ENCODE measurements around the gene NAV3. TPM values are rescaled to one million over a fixed set of nuclear protein-coding genes. Genes with fewer than 3 reads are reported as not detected.

NAV3 gene
- polyA plus RNA-seq, 1 of the 3 experiments (the other 2 are of a cell fraction) = 10.5 TPM

DNA sequence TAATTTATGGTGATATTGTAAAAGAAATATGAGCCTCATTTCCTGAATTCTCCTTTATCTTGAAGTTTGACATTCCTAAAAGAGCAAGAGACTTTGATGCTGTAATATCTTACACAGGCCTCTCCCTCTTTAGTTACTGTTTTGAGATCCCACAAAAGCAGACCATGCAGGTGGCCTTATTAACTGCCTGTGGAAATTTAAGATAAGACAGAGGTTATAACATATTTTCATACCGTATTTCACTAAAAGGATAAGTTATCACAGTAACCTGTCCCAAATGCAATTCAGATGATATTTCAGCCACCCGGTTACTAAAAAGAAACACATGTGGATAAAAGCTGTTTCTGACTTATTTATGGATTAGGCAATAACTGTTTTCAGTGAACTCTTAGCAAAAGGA, 150.1 kb downstream of the NAV3 start:
- H3K4me3 ChIP-seq (ENCODE audit: low read depth in 2 of 2, low read length in 1 of 2) = no peak overlapping the region
- no peak overlapping the region for H3K4me2 ChIP-seq
- H3K9ac ChIP-seq = no peak overlapping the region
- H3K9me3 ChIP-seq = no peaks in the 10 kb centered on the region
- H3K27ac ChIP-seq (ENCODE audit: low read depth in 2 of 2, low read length in 1 of 2) = peak overlapping the region in 1 of 2 experiments; percentile 62; a peak in 1 of 4 replicates
- whole genome bisulfite sequencing (ENCODE audit: low lambda C conversion rate) = 16% methylated on average over 2 of the region's 2 CpGs
- POLR2A ChIA-PET = no interaction called here
- H3K79me2 ChIP-seq (ENCODE audit: insufficient read depth) = peaks cover 18% of the 10 kb centered on the region; the same call in 1 of the 2 replicates
- no peaks in the 10 kb centered on the region for H3K9me2 ChIP-seq
- CTCF ChIA-PET = interaction anchor here (0.6 to 1.0 kb wide), 2 partner anchors 16 to 706 kb away, joined by 3 read pairs; no protein-coding TSS in a partner anchor
- no peaks in the 10 kb centered on the region for H4K20me1 ChIP-seq (ENCODE audit: insufficient read depth)
- peaks cover 0 to 4% of the 10 kb centered on the region in 2 experiments; a peak in 2 of 4 replicates for H3K4me1 ChIP-seq (ENCODE audit: control insufficient read depth in 1 of 2, insufficient read depth in 2 of 2, low read depth in 1 of 2, low read length in 1 of 2)
- H3K36me3 ChIP-seq (replicated peaks in 1 of 2; ENCODE audit: control insufficient read depth in 1 of 2, insufficient read depth in 2 of 2, low read length in 1 of 2) = peaks cover under 1 to 23% of the 10 kb centered on the region in 2 experiments
- DNase-seq = no peak
- TF ChIP-seq, protein P1, sequence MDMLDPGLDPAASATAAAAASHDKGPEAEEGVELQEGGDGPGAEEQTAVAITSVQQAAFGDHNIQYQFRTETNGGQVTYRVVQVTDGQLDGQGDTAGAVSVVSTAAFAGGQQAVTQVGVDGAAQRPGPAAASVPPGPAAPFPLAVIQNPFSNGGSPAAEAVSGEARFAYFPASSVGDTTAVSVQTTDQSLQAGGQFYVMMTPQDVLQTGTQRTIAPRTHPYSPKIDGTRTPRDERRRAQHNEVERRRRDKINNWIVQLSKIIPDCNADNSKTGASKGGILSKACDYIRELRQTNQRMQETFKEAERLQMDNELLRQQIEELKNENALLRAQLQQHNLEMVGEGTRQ (IDR thresholded peaks at IDR 0.05; ENCODE audit: borderline replicate concordance, low read depth, low read length) = no peak
- TF ChIP-seq TCF12 (IDR thresholded peaks at IDR 0.05) (peak; percentile 56), FOSL2 (IDR thresholded peaks at IDR 0.05; ENCODE audit: borderline replicate concordance, low read depth) (no peak)
- no peak overlapping the region for H2AFZ ChIP-seq (ENCODE audit: low read depth)
- no peaks in the 10 kb centered on the region for H3K27me3 ChIP-seq (ENCODE audit: insufficient read depth)
- no peaks in the 10 kb centered on the region for H3F3A ChIP-seq (replicated peaks; ENCODE audit: insufficient read depth)

DNA sequence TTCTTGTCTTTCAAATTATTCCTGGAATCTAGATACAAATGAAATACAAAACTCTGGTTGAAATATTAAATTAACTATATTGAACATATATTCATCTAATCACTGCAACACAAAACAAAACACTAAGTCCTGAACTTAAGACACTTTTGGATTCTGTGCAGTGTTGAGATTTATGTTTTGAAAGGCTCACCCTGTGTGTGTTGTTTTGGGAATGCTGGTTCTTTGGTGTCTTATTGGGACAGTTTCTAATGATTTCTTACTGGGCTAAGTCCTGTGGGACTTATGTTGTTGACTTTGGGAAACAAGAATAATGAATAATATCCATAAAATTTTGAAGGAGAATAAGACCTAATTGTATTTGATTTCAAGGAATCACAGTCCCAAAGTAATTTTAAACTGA, 153.2 kb downstream of the NAV3 start:
- no peaks in the 10 kb centered on the region for H3K27me3 ChIP-seq (ENCODE audit: insufficient read depth)
- ChIA-PET POLR2A (no interaction called here), CTCF (interaction anchor here (0.6 to 1.0 kb wide), 3 partner anchors 14 to 794 kb away, joined by 3 read pairs; no protein-coding TSS in a partner anchor)
- DNase-seq = no peak
- H4K20me1 ChIP-seq (ENCODE audit: insufficient read depth) = no peaks in the 10 kb centered on the region
- no peak overlapping the region for H2AFZ ChIP-seq (ENCODE audit: low read depth)
- peaks cover 22% of the 10 kb centered on the region; the same call in 1 of the 2 replicates for H3K79me2 ChIP-seq (ENCODE audit: insufficient read depth)
- no peak overlapping the region for H3K9ac ChIP-seq
- no peak for TF ChIP-seq RCOR1 (IDR thresholded peaks at IDR 0.05; ENCODE audit: low read length)
- TF ChIP-seq JUND (IDR thresholded peaks at IDR 0.05) = no peak
- no peak for TF ChIP-seq MEF2A (IDR thresholded peaks at IDR 0.05; ENCODE audit: borderline replicate concordance, low read depth)
- TF ChIP-seq, protein P2, sequence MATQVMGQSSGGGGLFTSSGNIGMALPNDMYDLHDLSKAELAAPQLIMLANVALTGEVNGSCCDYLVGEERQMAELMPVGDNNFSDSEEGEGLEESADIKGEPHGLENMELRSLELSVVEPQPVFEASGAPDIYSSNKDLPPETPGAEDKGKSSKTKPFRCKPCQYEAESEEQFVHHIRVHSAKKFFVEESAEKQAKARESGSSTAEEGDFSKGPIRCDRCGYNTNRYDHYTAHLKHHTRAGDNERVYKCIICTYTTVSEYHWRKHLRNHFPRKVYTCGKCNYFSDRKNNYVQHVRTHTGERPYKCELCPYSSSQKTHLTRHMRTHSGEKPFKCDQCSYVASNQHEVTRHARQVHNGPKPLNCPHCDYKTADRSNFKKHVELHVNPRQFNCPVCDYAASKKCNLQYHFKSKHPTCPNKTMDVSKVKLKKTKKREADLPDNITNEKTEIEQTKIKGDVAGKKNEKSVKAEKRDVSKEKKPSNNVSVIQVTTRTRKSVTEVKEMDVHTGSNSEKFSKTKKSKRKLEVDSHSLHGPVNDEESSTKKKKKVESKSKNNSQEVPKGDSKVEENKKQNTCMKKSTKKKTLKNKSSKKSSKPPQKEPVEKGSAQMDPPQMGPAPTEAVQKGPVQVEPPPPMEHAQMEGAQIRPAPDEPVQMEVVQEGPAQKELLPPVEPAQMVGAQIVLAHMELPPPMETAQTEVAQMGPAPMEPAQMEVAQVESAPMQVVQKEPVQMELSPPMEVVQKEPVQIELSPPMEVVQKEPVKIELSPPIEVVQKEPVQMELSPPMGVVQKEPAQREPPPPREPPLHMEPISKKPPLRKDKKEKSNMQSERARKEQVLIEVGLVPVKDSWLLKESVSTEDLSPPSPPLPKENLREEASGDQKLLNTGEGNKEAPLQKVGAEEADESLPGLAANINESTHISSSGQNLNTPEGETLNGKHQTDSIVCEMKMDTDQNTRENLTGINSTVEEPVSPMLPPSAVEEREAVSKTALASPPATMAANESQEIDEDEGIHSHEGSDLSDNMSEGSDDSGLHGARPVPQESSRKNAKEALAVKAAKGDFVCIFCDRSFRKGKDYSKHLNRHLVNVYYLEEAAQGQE (IDR thresholded peaks at IDR 0.05; ENCODE audit: low read depth, low read length) = no peak
- TF ChIP-seq, protein P3, sequence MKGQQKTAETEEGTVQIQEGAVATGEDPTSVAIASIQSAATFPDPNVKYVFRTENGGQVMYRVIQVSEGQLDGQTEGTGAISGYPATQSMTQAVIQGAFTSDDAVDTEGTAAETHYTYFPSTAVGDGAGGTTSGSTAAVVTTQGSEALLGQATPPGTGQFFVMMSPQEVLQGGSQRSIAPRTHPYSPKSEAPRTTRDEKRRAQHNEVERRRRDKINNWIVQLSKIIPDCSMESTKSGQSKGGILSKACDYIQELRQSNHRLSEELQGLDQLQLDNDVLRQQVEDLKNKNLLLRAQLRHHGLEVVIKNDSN (IDR thresholded peaks at IDR 0.05; ENCODE audit: borderline replicate concordance, low read depth) = no peak
- TF ChIP-seq FOSL2 (IDR thresholded peaks at IDR 0.05; ENCODE audit: borderline replicate concordance, low read depth) = no peak
- TF ChIP-seq, protein P1 (IDR thresholded peaks at IDR 0.05; ENCODE audit: borderline replicate concordance, low read depth, low read length) = no peak
- no peak for TF ChIP-seq ELF1 (IDR thresholded peaks at IDR 0.05)
- TF ChIP-seq FOXM1 (IDR thresholded peaks at IDR 0.05; ENCODE audit: low read depth) = no peak
- no peak for TF ChIP-seq POLR2AphosphoS5 (IDR thresholded peaks at IDR 0.05; ENCODE audit: low read depth, low read length)
- TF ChIP-seq, protein P4, sequence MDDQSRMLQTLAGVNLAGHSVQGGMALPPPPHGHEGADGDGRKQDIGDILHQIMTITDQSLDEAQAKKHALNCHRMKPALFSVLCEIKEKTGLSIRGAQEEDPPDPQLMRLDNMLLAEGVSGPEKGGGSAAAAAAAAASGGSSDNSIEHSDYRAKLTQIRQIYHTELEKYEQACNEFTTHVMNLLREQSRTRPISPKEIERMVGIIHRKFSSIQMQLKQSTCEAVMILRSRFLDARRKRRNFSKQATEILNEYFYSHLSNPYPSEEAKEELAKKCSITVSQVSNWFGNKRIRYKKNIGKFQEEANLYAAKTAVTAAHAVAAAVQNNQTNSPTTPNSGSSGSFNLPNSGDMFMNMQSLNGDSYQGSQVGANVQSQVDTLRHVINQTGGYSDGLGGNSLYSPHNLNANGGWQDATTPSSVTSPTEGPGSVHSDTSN (IDR thresholded peaks at IDR 0.05) = no peak
- no peak for TF ChIP-seq RFX5 (IDR thresholded peaks at IDR 0.05; ENCODE audit: low read length)
- no peak for TF ChIP-seq MXI1 (IDR thresholded peaks at IDR 0.05; ENCODE audit: low read depth, low read length)
- no peak for TF ChIP-seq NRF1 (IDR thresholded peaks at IDR 0.05; ENCODE audit: low read depth, low read length)
- no peak for TF ChIP-seq TCF12 (IDR thresholded peaks at IDR 0.05)
- TF ChIP-seq RXRA (IDR thresholded peaks at IDR 0.05; ENCODE audit: borderline replicate concordance, low read depth) = no peak
- TF ChIP-seq EP300 (IDR thresholded peaks at IDR 0.05; ENCODE audit: borderline replicate concordance in 1 of 2, low read depth in 1 of 2, low read length in 1 of 2) = no peak
- no peak for TF ChIP-seq SMC3 (IDR thresholded peaks at IDR 0.05; ENCODE audit: low read depth, low read length)
- TF ChIP-seq NFIC (IDR thresholded peaks at IDR 0.05; ENCODE audit: borderline replicate concordance) = no peak
- H3F3A ChIP-seq (replicated peaks; ENCODE audit: insufficient read depth) = peaks cover 4% of the 10 kb centered on the region
- H3K4me1 ChIP-seq (ENCODE audit: control insufficient read depth in 1 of 2, insufficient read depth in 2 of 2, low read depth in 1 of 2, low read length in 1 of 2) = peaks cover 0 to 4% of the 10 kb centered on the region in 2 experiments; a peak in 2 of 4 replicates
- H3K4me3 ChIP-seq (ENCODE audit: low read depth in 2 of 2, low read length in 1 of 2) = no peak overlapping the region
- no peaks in the 10 kb centered on the region for H3K9me3 ChIP-seq
- H3K27ac ChIP-seq (ENCODE audit: low read depth in 2 of 2, low read length in 1 of 2) = no peak overlapping the region
- H3K4me2 ChIP-seq = no peak overlapping the region
- H3K9me2 ChIP-seq = no peaks in the 10 kb centered on the region
- peaks cover 0 to 33% of the 10 kb centered on the region in 2 experiments for H3K36me3 ChIP-seq (replicated peaks in 1 of 2; ENCODE audit: control insufficient read depth in 1 of 2, insufficient read depth in 2 of 2, low read length in 1 of 2)
